HepG2 (cell line): Measurements from ENCODE around the gene FOXR1. TPM values are rescaled to one million over a fixed set of nuclear protein-coding genes. Genes with fewer than 3 reads are reported as not detected.

Source experiments
- ELF1 ChIP-seq: sonication (generic); formaldehyde crosslinking; IDR thresholded peaks from 2 replicates; pipeline ENCODE4 v1.4.0; 2020; ENCODE audit warnings: missing genetic modification reagents
- HNF4A ChIP-seq: sonication (generic); formaldehyde crosslinking; IDR thresholded peaks from 2 replicates; pipeline ENCODE4 v1.4.0; 2020; ENCODE audit warnings: missing genetic modification reagents
- HOXA3 ChIP-seq: sonication (generic); formaldehyde crosslinking; IDR thresholded peaks from 2 replicates; pipeline ENCODE4 v1.5.0; 2020; ENCODE audit warnings: missing genetic modification reagents
- POLR2AphosphoS5 ChIP-seq: IDR thresholded peaks from 2 replicates; pipeline ENCODE4 v1.6.1; 2012; ENCODE audit warnings: low read depth, low read length
- PTBP1 ChIP-seq: fragments of 200-400 bp; formaldehyde crosslinking; IDR thresholded peaks from 2 replicates; pipeline ENCODE4 v1.6.1; 2018; ENCODE audit warnings: low read length, low read depth; ENCODE audit not compliant: poor library complexity, severe bottlenecking
- RELA ChIP-seq: sonication (generic); formaldehyde crosslinking; IDR thresholded peaks from 2 replicates; pipeline ENCODE4 v1.4.0; 2020; ENCODE audit warnings: missing genetic modification reagents
- SPEN ChIP-seq: sonication (generic); formaldehyde crosslinking; IDR thresholded peaks from 2 replicates; pipeline ENCODE4 v1.5.1; 2020; ENCODE audit warnings: low read depth, mild to moderate bottlenecking, missing genetic modification reagents
- THAP11 ChIP-seq: IDR thresholded peaks from 2 replicates; pipeline ENCODE4 v1.6.1; 2016; ENCODE audit warnings: missing biosample characterization, missing genetic modification reagents
- ZBTB7B ChIP-seq: sonication (generic); formaldehyde crosslinking; IDR thresholded peaks from 2 replicates; pipeline ENCODE4 v1.4.0; 2020; ENCODE audit warnings: missing genetic modification reagents
- ZNF263 ChIP-seq: sonication (generic); formaldehyde crosslinking; IDR thresholded peaks from 2 replicates; pipeline ENCODE4 v1.4.0; 2020; ENCODE audit warnings: missing genetic modification reagents
- ZNF350 ChIP-seq: sonication (generic); formaldehyde crosslinking; IDR thresholded peaks from 2 replicates; pipeline ENCODE4 v1.4.0; 2020; ENCODE audit warnings: mild to moderate bottlenecking, low read depth, missing genetic modification reagents, borderline replicate concordance
- ZNF879 ChIP-seq: sonication (generic); formaldehyde crosslinking; IDR thresholded peaks from 2 replicates; pipeline ENCODE4 v1.8.1; 2023; ENCODE audit warnings: missing genetic modification reagents
- ZSCAN29 ChIP-seq: sonication (generic); formaldehyde crosslinking; conservative IDR thresholded peaks from 2 replicates; pipeline ENCODE4 v1.4.0; 2020; ENCODE audit warnings: mild to moderate bottlenecking, missing genetic modification reagents
- polyA plus RNA-seq, 8 experiments: library from polyadenylated mRNA; depleted of rRNA in 3 of 8; stranded (reverse) in 7 of 8; unstranded in 1 of 8; fragments of >200 nt; fragmentation: Illumina TruSeq in 4 of 8; extraction: Trizol in 4 of 8; gene quantifications; 2 replicates each; pipeline versions ENCODE4 v1.2.1 to v1.2.3, GENCODE V29; 2011 to 2016; ENCODE audit warnings: low read depth in 4 of 8, missing spikeins in 1 of 8, mixed read lengths in 1 of 8; ENCODE audit not compliant: insufficient read depth in 1 of 8
- total RNA-seq, 5 experiments: library from RNA; depleted of rRNA; stranded (reverse); fragments of >200 nt; fragmentation: Illumina TruSeq; extraction: Trizol; gene quantifications; 2 replicates each; pipeline ENCODE4 v1.2.3, GENCODE V29; 2016; ENCODE audit warnings: low read depth in 1 of 5
- TF ChIP-seq, protein P1 (sequence below): sonication (generic); formaldehyde crosslinking; IDR thresholded peaks from 2 replicates; pipeline ENCODE4 v1.4.0; 2020; ENCODE audit warnings: mild to moderate bottlenecking, missing genetic modification reagents
- TF ChIP-seq, protein P2 (sequence below): sonication (generic); formaldehyde crosslinking; IDR thresholded peaks from 2 replicates; pipeline ENCODE4 v1.4.0; 2020; ENCODE audit warnings: mild to moderate bottlenecking, missing genetic modification reagents
- TF ChIP-seq, protein P3 (sequence below): sonication (generic); formaldehyde crosslinking; IDR thresholded peaks from 2 replicates; pipeline ENCODE4 v1.8.0; 2022; ENCODE audit warnings: missing genetic modification reagents, mild to moderate bottlenecking, moderate library complexity, borderline replicate concordance

The FOXR1 gene
- total and polyA plus RNA-seq, 2 of the 13 experiments (the other 11 are each of a cell fraction or from before 2014, with no cell fraction given) = not detected

DNA sequence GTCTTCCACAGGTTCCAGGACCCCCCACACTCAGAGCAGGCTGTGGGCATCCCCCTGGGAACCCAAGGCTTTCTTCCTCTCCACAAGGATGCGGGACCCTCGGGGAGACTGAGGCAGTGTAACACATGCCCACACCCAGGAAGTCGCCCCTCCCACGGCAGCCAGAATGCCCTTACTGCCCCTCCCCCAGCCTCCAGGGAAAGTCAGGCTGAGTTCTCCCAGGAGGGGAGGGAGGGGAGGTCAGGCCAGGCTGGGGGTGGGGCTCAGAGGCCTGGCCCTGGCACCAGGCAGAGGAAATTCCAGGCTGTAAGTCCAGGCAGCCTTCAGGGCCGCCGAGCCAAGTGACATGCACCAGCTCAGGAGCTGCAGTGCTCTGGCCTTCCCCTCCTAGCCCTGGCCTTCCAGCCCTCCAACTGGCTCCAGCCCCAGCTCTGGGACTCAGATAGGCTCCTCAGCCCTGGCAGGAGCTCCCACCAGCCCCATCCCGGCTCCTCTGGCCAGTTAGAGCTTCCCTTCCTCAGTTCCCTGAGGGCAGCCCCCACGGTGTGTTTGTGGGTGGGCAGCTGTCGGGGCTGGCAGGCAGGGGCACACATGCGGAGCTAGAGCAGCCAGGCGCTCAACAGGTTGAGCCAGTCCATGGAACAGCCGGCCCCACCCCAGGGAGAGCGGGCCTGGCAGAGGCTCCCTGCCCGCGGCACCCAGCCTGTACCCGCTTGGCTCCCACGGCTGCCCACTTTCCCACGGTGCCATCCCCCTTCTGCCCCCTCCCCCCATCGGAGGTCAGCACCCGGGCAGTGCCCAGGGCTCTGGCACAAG is 49.4 kb upstream of the FOXR1 start (continued):
- TF ChIP-seq, protein P1, sequence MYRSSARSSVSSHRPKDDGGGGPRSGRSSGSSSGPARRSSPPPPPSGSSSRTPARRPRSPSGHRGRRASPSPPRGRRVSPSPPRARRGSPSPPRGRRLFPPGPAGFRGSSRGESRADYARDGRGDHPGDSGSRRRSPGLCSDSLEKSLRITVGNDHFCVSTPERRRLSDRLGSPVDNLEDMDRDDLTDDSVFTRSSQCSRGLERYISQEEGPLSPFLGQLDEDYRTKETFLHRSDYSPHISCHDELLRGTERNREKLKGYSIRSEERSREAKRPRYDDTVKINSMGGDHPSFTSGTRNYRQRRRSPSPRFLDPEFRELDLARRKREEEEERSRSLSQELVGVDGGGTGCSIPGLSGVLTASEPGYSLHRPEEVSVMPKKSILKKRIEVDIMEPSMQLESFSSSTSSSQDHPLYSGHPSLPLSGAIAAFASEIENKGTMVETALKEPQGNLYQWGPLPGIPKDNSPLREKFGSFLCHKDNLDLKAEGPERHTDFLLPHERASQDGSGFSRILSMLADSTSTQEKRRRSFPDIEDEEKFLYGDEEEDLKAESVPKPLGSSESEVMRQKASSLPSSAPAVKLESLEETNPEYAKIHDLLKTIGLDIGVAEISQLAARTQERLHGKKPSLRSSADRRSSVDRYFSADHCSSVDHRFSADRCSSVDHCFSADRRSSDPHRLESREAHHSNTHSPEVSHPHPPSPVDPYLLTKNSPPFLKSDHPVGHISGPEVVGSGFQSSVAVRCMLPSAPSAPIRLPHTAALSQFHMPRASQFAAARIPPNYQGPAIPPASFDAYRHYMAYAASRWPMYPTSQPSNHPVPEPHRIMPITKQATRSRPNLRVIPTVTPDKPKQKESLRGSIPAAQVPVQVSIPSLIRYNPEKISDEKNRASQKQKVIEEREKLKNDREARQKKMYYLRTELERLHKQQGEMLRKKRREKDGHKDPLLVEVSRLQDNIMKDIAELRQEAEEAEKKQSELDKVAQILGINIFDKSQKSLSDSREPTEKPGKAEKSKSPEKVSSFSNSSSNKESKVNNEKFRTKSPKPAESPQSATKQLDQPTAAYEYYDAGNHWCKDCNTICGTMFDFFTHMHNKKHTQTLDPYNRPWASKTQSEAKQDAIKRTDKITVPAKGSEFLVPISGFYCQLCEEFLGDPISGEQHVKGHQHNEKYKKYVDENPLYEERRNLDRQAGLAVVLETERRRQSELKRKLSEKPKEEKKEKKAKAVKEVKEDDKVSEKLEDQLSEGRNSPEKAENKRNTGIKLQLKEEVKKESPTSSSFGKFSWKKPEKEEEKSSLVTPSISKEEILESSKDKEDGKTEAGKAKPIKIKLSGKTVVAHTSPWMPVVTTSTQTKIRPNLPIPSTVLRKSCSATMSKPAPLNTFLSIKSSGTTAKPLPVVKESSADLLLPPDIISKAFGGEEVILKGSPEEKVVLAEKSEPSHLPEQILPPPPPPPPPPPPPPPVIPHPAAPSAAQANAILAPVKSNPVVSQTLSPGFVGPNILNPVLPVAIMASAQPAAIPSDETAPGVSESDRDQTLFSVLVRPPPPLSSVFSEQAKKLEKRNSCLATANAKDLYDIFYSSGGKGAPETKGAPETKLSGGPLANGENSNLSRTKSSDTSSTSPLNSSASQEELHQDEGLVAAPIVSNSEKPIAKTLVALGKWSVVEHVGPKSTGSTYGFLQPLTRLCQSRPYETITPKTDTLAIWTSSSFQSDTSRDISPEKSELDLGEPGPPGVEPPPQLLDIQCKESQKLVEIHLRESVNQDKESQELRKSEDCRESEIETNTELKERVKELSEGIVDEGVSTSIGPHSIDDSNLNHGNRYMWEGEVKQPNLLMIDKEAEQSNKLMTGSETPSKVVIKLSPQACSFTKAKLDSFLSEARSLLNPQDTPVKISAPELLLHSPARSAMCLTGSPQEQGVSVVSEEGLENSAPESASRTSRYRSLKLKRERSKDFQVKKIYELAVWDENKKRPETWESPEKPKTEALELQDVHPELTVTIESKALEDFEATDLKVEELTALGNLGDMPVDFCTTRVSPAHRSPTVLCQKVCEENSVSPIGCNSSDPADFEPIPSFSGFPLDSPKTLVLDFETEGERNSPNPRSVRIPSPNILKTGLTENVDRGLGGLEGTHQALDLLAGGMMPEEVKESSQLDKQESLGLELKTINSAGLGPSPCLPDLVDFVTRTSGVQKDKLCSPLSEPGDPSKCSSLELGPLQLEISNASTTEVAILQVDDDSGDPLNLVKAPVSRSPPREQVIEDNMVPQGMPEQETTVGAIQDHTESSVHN (CRISPR knock-in tag) = 0 out of 2 replicates have a peak, but pooled peaks have one; percentile 30
- TF ChIP-seq, protein P2, sequence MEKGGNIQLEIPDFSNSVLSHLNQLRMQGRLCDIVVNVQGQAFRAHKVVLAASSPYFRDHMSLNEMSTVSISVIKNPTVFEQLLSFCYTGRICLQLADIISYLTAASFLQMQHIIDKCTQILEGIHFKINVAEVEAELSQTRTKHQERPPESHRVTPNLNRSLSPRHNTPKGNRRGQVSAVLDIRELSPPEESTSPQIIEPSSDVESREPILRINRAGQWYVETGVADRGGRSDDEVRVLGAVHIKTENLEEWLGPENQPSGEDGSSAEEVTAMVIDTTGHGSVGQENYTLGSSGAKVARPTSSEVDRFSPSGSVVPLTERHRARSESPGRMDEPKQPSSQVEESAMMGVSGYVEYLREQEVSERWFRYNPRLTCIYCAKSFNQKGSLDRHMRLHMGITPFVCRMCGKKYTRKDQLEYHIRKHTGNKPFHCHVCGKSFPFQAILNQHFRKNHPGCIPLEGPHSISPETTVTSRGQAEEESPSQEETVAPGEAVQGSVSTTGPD = 0 out of 2 replicates have a peak, but pooled peaks have one; percentile 41
- TF ChIP-seq HNF4A (CRISPR knock-in tag) = peak; percentile 26
- peak; percentile 33; the same call in 1 of the 2 replicates for TF ChIP-seq POLR2AphosphoS5
- TF ChIP-seq ZBTB7B (CRISPR knock-in tag) = peak; percentile 69; the same call in 1 of the 2 replicates
- peak; percentile 67; the same call in 1 of the 2 replicates for TF ChIP-seq THAP11
- TF ChIP-seq PTBP1 = peak; percentile 20
- TF ChIP-seq ZNF263 = 0 out of 2 replicates have a peak, but pooled peaks have one; percentile 8
- peak; percentile 62; the same call in 1 of the 2 replicates for TF ChIP-seq ZSCAN29
- TF ChIP-seq, protein P3, sequence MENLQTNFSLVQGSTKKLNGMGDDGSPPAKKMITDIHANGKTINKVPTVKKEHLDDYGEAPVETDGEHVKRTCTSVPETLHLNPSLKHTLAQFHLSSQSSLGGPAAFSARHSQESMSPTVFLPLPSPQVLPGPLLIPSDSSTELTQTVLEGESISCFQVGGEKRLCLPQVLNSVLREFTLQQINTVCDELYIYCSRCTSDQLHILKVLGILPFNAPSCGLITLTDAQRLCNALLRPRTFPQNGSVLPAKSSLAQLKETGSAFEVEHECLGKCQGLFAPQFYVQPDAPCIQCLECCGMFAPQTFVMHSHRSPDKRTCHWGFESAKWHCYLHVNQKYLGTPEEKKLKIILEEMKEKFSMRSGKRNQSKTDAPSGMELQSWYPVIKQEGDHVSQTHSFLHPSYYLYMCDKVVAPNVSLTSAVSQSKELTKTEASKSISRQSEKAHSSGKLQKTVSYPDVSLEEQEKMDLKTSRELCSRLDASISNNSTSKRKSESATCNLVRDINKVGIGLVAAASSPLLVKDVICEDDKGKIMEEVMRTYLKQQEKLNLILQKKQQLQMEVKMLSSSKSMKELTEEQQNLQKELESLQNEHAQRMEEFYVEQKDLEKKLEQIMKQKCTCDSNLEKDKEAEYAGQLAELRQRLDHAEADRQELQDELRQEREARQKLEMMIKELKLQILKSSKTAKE (CRISPR knock-in tag) = no peak
- TF ChIP-seq RELA (CRISPR knock-in tag) = no peak; the same call in 1 of the 2 replicates
- 0 out of 2 replicates have a peak, but pooled peaks have one; percentile 28 for TF ChIP-seq SPEN (CRISPR knock-in tag)
- no peak for TF ChIP-seq ZNF879
- TF ChIP-seq ZNF350 (CRISPR knock-in tag) = 0 out of 2 replicates have a peak, but pooled peaks have one; percentile 12
- TF ChIP-seq HOXA3 (CRISPR knock-in tag) = peak; percentile 49
- TF ChIP-seq ELF1 = peak; percentile 17; the same call in 1 of the 2 replicates
